Neural progenitor cell (in vitro differentiated cells): ENCODE results near the gene PRRX2.

ENCODE experiments used
- CTCF ChIP-seq: fragments of 200-600 bp; sonication (generic); IDR thresholded peaks from 2 replicates; pipeline ENCODE4 v1.5.1; 2017; ENCODE audit warnings: antibody characterized with exemption, mild to moderate bottlenecking
- EZH2 ChIP-seq: fragments of 200-600 bp; sonication (generic); IDR thresholded peaks from 2 replicates; pipeline ENCODE4 v1.6.1; 2017; ENCODE audit warnings: antibody characterized with exemption, mild to moderate bottlenecking, moderate library complexity
- EZH2phosphoT487 ChIP-seq: fragments of 200-600 bp; sonication (generic); IDR thresholded peaks from 2 replicates; pipeline ENCODE4 v1.6.1; 2017; ENCODE audit warnings: antibody characterized with exemption

GRCh38 chr9:129701054-129701453 is 35.6 kb downstream of the PRRX2 start:
- TF ChIP-seq CTCF (no peak), EZH2 (no peak), EZH2phosphoT487 (no peak)
